Measurements from ENCODE around the gene IQCF6.

GRCh38 chr3:51735950-51736349, 43.1 kb downstream of the IQCF6 start:
- no peak for TF ChIP-seq ZNF274 (IDR thresholded peaks at IDR 0.05; ENCODE audit: low read depth, low read length)
- TF ChIP-seq YY1 (IDR thresholded peaks at IDR 0.05; ENCODE audit: insufficient read depth, insufficient read length) = no peak
- no peak for TF ChIP-seq SUZ12 (IDR thresholded peaks at IDR 0.05; ENCODE audit: extremely low read depth, insufficient read depth, insufficient read length)

All from NT2/D1 (cell line).